DND-41 (cell line): ENCODE results near the gene ACAP1.
A peak's percentile ranks its signal among the peaks of the same experiment; 100 is the strongest.

Experiments used
- ATAC-seq: fragments of 200-7000 bp; cut with Tn5 transposase; 3 replicates; pipeline ENCODE4 v1.9.1; 2021; ENCODE audit warnings: low read depth; ENCODE audit not compliant: insufficient read depth
- DNase-seq: peaks from one replicate; pipeline ENCODE4 v3.0.0-alpha.2; 2020
- H2AFZ ChIP-seq: 2 replicates; pipeline ENCODE4 v1.6.0; 2012; ENCODE audit warnings: low read depth, low read length
- H3K27ac ChIP-seq: 2 replicates; pipeline ENCODE4 v1.5.1; 2012; ENCODE audit warnings: low read length, inconsistent platforms
- H3K27me3 ChIP-seq: fragments of 200-600 bp; sonication (generic); 2 replicates; pipeline ENCODE4 v1.6.0; 2012; ENCODE audit warnings: low read length, mild to moderate bottlenecking, inconsistent platforms; ENCODE audit not compliant: insufficient read depth, poor library complexity
- H3K36me3 ChIP-seq: 2 replicates; pipeline ENCODE4 v1.5.1; 2012; ENCODE audit warnings: low read length, inconsistent platforms; ENCODE audit not compliant: insufficient read depth
- H3K4me1 ChIP-seq: 2 replicates; pipeline ENCODE4 v1.5.1; 2012; ENCODE audit warnings: mild to moderate bottlenecking, low read length; ENCODE audit not compliant: insufficient read depth
- H3K4me2 ChIP-seq: 2 replicates; pipeline ENCODE4 v1.6.0; 2012; ENCODE audit warnings: mild to moderate bottlenecking, moderate library complexity, low read length, inconsistent platforms; ENCODE audit not compliant: insufficient read depth
- H3K4me3 ChIP-seq, 2 experiments: fragments of 200-600 bp in 1 of 2; shearing (Covaris generic) in 1 of 2; 2 replicates each; pipeline ENCODE4 v1.5.1; 2012 to 2016; ENCODE audit warnings: inconsistent platforms in 2 of 2, low read length in 2 of 2, mild to moderate bottlenecking in 2 of 2, low read depth in 1 of 2, moderate library complexity in 1 of 2
- H3K79me2 ChIP-seq: 2 replicates; pipeline ENCODE4 v1.6.0; 2012; ENCODE audit warnings: low read length, inconsistent platforms; ENCODE audit not compliant: insufficient read depth
- H3K9ac ChIP-seq: 2 replicates; pipeline ENCODE4 v1.6.0; 2012; ENCODE audit warnings: low read depth, mild to moderate bottlenecking, inconsistent platforms, low read length, moderate library complexity
- H3K9me3 ChIP-seq: 2 replicates; pipeline ENCODE4 v1.5.1; 2012; ENCODE audit warnings: low read length, moderate library complexity, mild to moderate bottlenecking, inconsistent platforms; ENCODE audit not compliant: insufficient read depth, severe bottlenecking
- H4K20me1 ChIP-seq: 2 replicates; pipeline ENCODE4 v1.6.0; 2012; ENCODE audit warnings: low read length; ENCODE audit not compliant: insufficient read depth
- CTCF ChIP-seq: IDR thresholded peaks from 2 replicates; pipeline ENCODE4 v1.5.1; 2012; ENCODE audit warnings: borderline replicate concordance, low read length, moderate library complexity, mild to moderate bottlenecking; ENCODE audit not compliant: poor library complexity, severe bottlenecking; ENCODE audit errors: extremely low read depth
- EZH2 ChIP-seq: IDR thresholded peaks from 3 replicates; pipeline ENCODE4 v1.6.1; 2012; ENCODE audit warnings: borderline replicate concordance, low read depth, mild to moderate bottlenecking, moderate library complexity, low read length, inconsistent platforms; ENCODE audit not compliant: severe bottlenecking

Gene ACAP1

GRCh38 chr17:7391307-7391706 lies 55.0 kb downstream of the ACAP1 start:
- H3K4me3 ChIP-seq: no peak overlapping the region
- no peak overlapping the region for H3K27ac ChIP-seq
- TF ChIP-seq EZH2 (no peak), CTCF (no peak)
- ATAC-seq (no peak), DNase-seq (no peak)
- no peaks in the 10 kb centered on the region for H3K9me3 ChIP-seq
- H3K36me3 ChIP-seq: no peaks in the 10 kb centered on the region
- no peak overlapping the region for H2AFZ ChIP-seq
- H3K9ac ChIP-seq: no peak overlapping the region
- H3K79me2 ChIP-seq: no peaks in the 10 kb centered on the region
- H3K4me1 ChIP-seq: peaks cover 20% of the 10 kb centered on the region
- H3K27me3 ChIP-seq: no peaks in the 10 kb centered on the region
- H4K20me1 ChIP-seq: no peaks in the 10 kb centered on the region
- no peak overlapping the region for H3K4me2 ChIP-seq

DNA sequence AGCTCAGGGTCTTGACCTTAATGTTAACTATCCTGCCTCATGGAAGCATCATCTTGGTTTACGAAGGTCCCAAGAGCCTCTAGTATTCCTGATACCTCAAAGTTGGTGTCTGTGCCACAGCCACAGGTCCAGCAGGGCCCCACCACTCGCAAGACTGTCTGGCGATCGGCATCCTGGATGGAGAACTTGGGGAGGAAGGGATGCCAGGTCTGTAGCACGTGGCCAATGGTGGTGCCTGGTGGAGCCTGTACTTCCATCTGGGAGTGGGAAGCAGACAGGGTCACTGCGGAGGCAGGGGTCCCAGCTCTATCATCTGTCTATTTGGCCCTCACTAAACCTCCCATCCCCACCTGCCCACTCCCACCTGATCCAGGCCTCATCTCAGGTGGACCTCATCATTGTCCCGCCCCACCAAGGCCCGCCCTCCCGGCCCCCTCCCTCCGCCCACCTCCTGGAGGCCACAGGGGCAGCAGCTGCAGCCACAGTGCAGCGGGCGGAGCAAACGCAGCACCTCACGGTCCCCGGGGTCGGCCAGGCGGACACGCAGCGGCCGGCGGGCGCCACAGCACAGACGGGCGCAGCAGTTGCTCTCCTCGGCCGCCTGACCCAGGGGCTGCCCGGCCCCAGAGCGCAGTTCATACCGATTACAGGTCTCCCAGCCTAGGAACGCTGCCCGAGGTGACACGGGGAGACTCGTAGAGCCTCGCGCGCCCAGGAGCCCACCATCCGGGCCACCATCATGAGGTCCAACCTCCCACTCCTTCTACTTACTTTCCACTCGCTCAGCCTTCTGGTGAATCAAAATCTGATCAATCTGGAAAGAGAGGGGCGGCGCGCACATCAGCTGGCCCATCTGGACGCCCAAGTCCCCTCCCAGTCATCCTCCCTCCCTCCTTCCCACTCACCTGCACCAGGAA lies 56.6 kb downstream of the ACAP1 start:
- Histone ChIP-seq H3K4me1 (peaks cover 20% of the 10 kb centered on the region), H3K9me3 (no peaks in the 10 kb centered on the region), H3K27ac (no peak overlapping the region), H3K4me3 (peak overlapping the region in 1 of 2 experiments; percentile 79; a peak in 2 of 4 replicates), H3K79me2 (no peaks in the 10 kb centered on the region), H2AFZ (peak overlapping the region; percentile 81; the same call in 1 of the 2 replicates), H3K4me2 (peak overlapping the region; percentile 85), H3K27me3 (no peaks in the 10 kb centered on the region), H4K20me1 (no peaks in the 10 kb centered on the region), H3K36me3 (no peaks in the 10 kb centered on the region), H3K9ac (peak overlapping the region; percentile 76)
- TF ChIP-seq EZH2 (no peak), CTCF (no peak)
- DNase-seq (no peak), ATAC-seq (no peak)

DNA sequence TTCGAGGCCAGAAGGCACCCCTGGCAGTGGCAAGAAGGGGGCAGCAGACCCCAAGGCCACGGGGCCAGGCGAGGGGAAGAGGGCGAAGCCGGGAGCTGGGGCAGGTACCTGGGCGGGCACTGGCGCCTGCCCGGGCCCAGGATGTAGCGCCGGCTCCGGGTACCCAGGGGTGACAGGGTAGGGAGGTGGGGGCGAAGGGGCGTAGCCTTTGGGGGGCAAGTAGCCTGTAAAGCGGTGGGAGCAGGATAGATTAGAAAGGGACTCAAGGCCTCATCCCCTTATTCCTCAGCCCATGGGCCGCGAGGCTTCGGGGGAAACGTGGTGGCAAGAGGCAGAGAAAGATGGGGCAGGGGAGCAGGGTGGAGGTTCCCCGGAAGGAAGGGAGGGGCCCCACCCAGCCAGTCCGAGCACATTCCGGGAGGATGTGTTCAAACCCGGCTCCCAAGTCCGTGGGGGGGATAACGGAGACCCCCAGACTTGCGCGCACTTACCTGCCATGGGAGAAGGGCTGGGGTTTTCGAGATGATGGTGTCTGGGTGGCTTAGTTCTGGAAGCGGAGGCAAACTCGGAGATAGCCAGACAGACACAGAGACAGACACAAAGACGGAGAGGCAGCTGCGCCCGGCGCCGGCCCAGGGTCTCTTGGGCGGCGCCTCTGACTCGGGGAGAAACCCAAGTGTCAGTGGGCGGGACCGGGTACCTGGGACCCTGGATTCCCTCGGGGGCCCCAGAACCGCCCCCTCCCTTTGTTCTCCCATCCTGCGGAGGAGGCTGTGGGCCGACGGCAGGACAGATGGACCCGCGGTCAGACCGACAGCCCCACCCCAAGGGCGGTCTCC lies 57.5 kb downstream of the ACAP1 start:
- TF ChIP-seq EZH2 (no peak), CTCF (peak; percentile 39)
- DNase-seq (peak; percentile 49), ATAC-seq (peak; percentile 51)
- H3K36me3 ChIP-seq: no peaks in the 10 kb centered on the region
- no peaks in the 10 kb centered on the region for H3K27me3 ChIP-seq
- H3K9me3 ChIP-seq: no peaks in the 10 kb centered on the region
- H3K4me1 ChIP-seq: peaks cover 20% of the 10 kb centered on the region
- peak overlapping the region; percentile 31 for H3K27ac ChIP-seq
- H3K4me2 ChIP-seq: peak overlapping the region; percentile 85
- H3K4me3 ChIP-seq: peak overlapping the region; percentile 38 to 79; a peak in 3 of 4 replicates
- no peaks in the 10 kb centered on the region for H3K79me2 ChIP-seq
- no peaks in the 10 kb centered on the region for H4K20me1 ChIP-seq
- peak overlapping the region; percentile 76 for H3K9ac ChIP-seq
- peak overlapping the region; percentile 81 for H2AFZ ChIP-seq
